HL-60 (cell line): ENCODE results near the gene PRSS56.

Experiments
- DNase-seq, 2 experiments: peaks; one replicate each; pipeline ENCODE4 v3.0.0-alpha.2; 2010 to 2020; ENCODE audit warnings: low read depth in 1 of 2, low spot score in 1 of 2
- H3K27ac ChIP-seq: fragments of 250-450 bp; sonication (Bioruptor Pico); replicated peaks from 2 replicates; pipeline ENCODE4 v1.5.1; 2020; ENCODE audit warnings: mild to moderate bottlenecking, moderate library complexity
- H3K27me3 ChIP-seq: fragments of 250-450 bp; sonication (Bioruptor Pico); 2 replicates; pipeline ENCODE4 v1.5.1; 2021; ENCODE audit warnings: mild to moderate bottlenecking, moderate library complexity; ENCODE audit not compliant: insufficient read depth, poor library complexity, severe bottlenecking
- H3K4me3 ChIP-seq: replicated peaks from 2 replicates; pipeline ENCODE4 v1.5.1; 2011; ENCODE audit warnings: mild to moderate bottlenecking, control low read depth, low read length; ENCODE audit not compliant: insufficient read depth
- GABPA ChIP-seq: IDR thresholded peaks from 2 replicates; pipeline ENCODE4 v1.6.1; 2012; ENCODE audit warnings: low read depth
- POLR2AphosphoS5 ChIP-seq: IDR thresholded peaks from 2 replicates; pipeline ENCODE4 v1.6.1; 2012; ENCODE audit warnings: low read depth
- REST ChIP-seq: IDR thresholded peaks from 2 replicates; pipeline ENCODE4 v1.6.1; 2012; ENCODE audit warnings: low read depth; ENCODE audit not compliant: insufficient replicate concordance
- SPI1 ChIP-seq: IDR thresholded peaks from 2 replicates; pipeline ENCODE4 v1.6.1; 2012; ENCODE audit warnings: low read depth, mild to moderate bottlenecking, borderline replicate concordance
- TF ChIP-seq, protein P1 (sequence below): IDR thresholded peaks from one replicate; pipeline ENCODE4 v1.5.1; 2011; ENCODE audit warnings: low read length, control low read depth, inconsistent platforms; ENCODE audit not compliant: insufficient read depth

The PRSS56 gene

DNA sequence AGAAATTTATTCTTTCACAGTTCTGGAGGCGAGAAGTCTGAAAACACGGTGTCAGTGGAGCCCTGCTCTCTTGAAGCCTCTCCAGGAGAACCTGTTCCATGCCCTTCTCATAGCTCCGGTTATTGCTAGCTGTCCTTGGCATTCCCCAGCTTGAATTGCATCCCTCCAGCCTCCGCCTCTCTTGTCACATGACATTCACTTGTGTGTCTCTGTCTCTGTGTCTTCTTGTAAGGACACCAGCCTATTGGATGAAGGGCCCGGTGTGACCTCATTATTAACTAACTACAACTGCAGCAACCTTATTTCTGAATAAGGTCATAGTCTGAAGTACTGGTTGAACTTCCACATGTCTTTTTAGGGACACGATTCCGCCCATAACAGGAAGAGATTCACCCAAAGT, 4.5 kb upstream of the PRSS56 start:
- Histone ChIP-seq H3K27me3 (peaks cover 4% of the 10 kb centered on the region), H3K4me3 (no peak overlapping the region), H3K27ac (no peak overlapping the region)
- no peak for DNase-seq
- TF ChIP-seq, protein P1, sequence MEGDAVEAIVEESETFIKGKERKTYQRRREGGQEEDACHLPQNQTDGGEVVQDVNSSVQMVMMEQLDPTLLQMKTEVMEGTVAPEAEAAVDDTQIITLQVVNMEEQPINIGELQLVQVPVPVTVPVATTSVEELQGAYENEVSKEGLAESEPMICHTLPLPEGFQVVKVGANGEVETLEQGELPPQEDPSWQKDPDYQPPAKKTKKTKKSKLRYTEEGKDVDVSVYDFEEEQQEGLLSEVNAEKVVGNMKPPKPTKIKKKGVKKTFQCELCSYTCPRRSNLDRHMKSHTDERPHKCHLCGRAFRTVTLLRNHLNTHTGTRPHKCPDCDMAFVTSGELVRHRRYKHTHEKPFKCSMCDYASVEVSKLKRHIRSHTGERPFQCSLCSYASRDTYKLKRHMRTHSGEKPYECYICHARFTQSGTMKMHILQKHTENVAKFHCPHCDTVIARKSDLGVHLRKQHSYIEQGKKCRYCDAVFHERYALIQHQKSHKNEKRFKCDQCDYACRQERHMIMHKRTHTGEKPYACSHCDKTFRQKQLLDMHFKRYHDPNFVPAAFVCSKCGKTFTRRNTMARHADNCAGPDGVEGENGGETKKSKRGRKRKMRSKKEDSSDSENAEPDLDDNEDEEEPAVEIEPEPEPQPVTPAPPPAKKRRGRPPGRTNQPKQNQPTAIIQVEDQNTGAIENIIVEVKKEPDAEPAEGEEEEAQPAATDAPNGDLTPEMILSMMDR: no peak
- no peak for TF ChIP-seq SPI1
- no peak for TF ChIP-seq GABPA
- TF ChIP-seq POLR2AphosphoS5: no peak
- no peak for TF ChIP-seq REST

GRCh38 chr2:232516551-232516950, 3.6 kb upstream of the PRSS56 start:
- TF ChIP-seq, protein P1: no peak
- TF ChIP-seq SPI1: no peak
- TF ChIP-seq GABPA: no peak
- no peak for TF ChIP-seq POLR2AphosphoS5
- TF ChIP-seq REST: no peak
- H3K27me3 ChIP-seq: peaks cover 4% of the 10 kb centered on the region
- H3K4me3 ChIP-seq: no peak overlapping the region
- no peak for DNase-seq
- H3K27ac ChIP-seq: no peak overlapping the region

DNA sequence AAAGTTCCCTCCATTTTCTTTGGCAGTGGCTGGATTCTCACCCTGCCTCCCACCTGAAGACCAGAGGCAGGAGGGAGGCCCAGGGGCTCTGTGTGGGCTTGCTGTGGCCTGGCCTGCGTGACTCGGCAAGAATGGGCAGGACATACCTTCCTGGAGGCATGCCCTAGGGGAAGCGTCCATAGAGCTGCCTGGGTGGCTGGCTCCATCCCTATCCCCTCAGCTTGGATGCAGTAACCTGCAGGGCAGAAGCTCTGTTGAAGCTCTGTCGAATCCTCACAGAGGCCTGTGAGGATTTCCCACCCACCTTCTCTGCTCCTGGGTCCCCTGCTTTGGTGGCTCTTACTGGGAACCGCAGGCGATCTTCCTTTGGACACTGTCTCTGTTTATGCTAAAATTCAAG, 1.3 kb upstream of the PRSS56 start:
- Histone ChIP-seq H3K27me3 (peaks cover 16% of the 10 kb centered on the region), H3K27ac (no peak overlapping the region), H3K4me3 (no peak overlapping the region)
- TF ChIP-seq GABPA (no peak), SPI1 (no peak), REST (no peak), POLR2AphosphoS5 (no peak)
- TF ChIP-seq, protein P1: no peak
- no peak for DNase-seq
